HepG2 (cell line): ENCODE measurements around the gene ALMS1. TPM values are rescaled to one million over a fixed set of nuclear protein-coding genes. Genes with fewer than 3 reads are reported as not detected.

Experiments
- BCL3 ChIP-seq: sonication (generic); formaldehyde crosslinking; IDR thresholded peaks from 2 replicates; pipeline ENCODE4 v1.5.1; 2020; ENCODE audit warnings: mild to moderate bottlenecking, missing genetic modification reagents, moderate library complexity
- HOXD1 ChIP-seq: sonication (generic); formaldehyde crosslinking; IDR thresholded peaks from 2 replicates; pipeline ENCODE4 v1.5.0; 2020; ENCODE audit warnings: missing genetic modification reagents
- KDM5B ChIP-seq: sonication (generic); formaldehyde crosslinking; IDR thresholded peaks from 2 replicates; pipeline ENCODE4 v1.4.0; 2020; ENCODE audit warnings: missing genetic modification reagents, mild to moderate bottlenecking, borderline replicate concordance
- KMT2B ChIP-seq: IDR thresholded peaks from 2 replicates; pipeline ENCODE4 v1.6.1; 2016; ENCODE audit warnings: missing genetic modification reagents, missing compliant biosample characterization
- MTF1 ChIP-seq: sonication (generic); formaldehyde crosslinking; IDR thresholded peaks from 2 replicates; pipeline ENCODE4 v1.5.0; 2020; ENCODE audit warnings: missing genetic modification reagents
- NFE2L1 ChIP-seq: sonication (generic); formaldehyde crosslinking; IDR thresholded peaks from 2 replicates; pipeline ENCODE4 v1.4.0; 2020; ENCODE audit warnings: missing genetic modification reagents, mild to moderate bottlenecking, borderline replicate concordance
- PPARG ChIP-seq: conservative IDR thresholded peaks from 2 replicates; pipeline ENCODE4 v1.6.1; 2016; ENCODE audit warnings: missing biosample characterization, missing genetic modification reagents
- REST ChIP-seq, 2 experiments: IDR thresholded peaks; 2 replicates each; pipeline ENCODE4 v1.6.1; 2011 to 2012; ENCODE audit warnings: low read length in 2 of 2, borderline replicate concordance in 1 of 2, low read depth in 1 of 2, mild to moderate bottlenecking in 1 of 2, moderate library complexity in 1 of 2
- SETDB1 ChIP-seq: sonication (generic); formaldehyde crosslinking; IDR thresholded peaks from 2 replicates; pipeline ENCODE4 v1.5.1; 2020; ENCODE audit warnings: missing genetic modification reagents, mild to moderate bottlenecking, borderline replicate concordance
- TAF1 ChIP-seq: sonication (generic); formaldehyde crosslinking; IDR thresholded peaks from 2 replicates; pipeline ENCODE4 v1.4.0; 2020; ENCODE audit warnings: missing genetic modification reagents
- TAF15 ChIP-seq: fragments of 200-400 bp; formaldehyde crosslinking; IDR thresholded peaks from one replicate; pipeline ENCODE4 v1.6.1; 2018; ENCODE audit warnings: mild to moderate bottlenecking, low read depth, low read length; ENCODE audit not compliant: poor library complexity, severe bottlenecking
- TEAD3 ChIP-seq: optimal IDR thresholded peaks from 2 replicates; pipeline ENCODE3; 2016; ENCODE audit warnings: borderline replicate concordance
- TGIF2 ChIP-seq: IDR thresholded peaks from 2 replicates; pipeline ENCODE4 v1.6.1; 2016; ENCODE audit warnings: control low read depth, missing compliant biosample characterization
- YY1 ChIP-seq: IDR thresholded peaks from 2 replicates; pipeline ENCODE4 v1.6.1; 2011; ENCODE audit warnings: low read length, low read depth, moderate library complexity, mild to moderate bottlenecking; ENCODE audit not compliant: insufficient read depth, insufficient replicate concordance
- ZBTB26 ChIP-seq: IDR thresholded peaks from 2 replicates; pipeline ENCODE4 v1.6.1; 2016; ENCODE audit warnings: missing compliant biosample characterization, missing genetic modification reagents, borderline replicate concordance
- ZFY ChIP-seq: sonication (generic); formaldehyde crosslinking; IDR thresholded peaks from 2 replicates; pipeline ENCODE4 v1.4.0; 2020; ENCODE audit warnings: missing genetic modification reagents
- ZNF674 ChIP-seq: sonication (generic); formaldehyde crosslinking; IDR thresholded peaks from 2 replicates; pipeline ENCODE4 v1.5.0; 2020; ENCODE audit warnings: low read depth, mild to moderate bottlenecking, missing genetic modification reagents
- ZNF761 ChIP-seq: sonication (generic); formaldehyde crosslinking; conservative IDR thresholded peaks from 2 replicates; pipeline ENCODE4 v1.4.0; 2020; ENCODE audit warnings: mild to moderate bottlenecking, missing genetic modification reagents
- ZNF816 ChIP-seq: sonication (generic); formaldehyde crosslinking; IDR thresholded peaks from 2 replicates; pipeline ENCODE4 v1.8.0; 2022; ENCODE audit warnings: missing genetic modification reagents, mild to moderate bottlenecking, borderline replicate concordance
- polyA plus RNA-seq, 8 experiments: library from polyadenylated mRNA; depleted of rRNA in 3 of 8; stranded (reverse) in 7 of 8; unstranded in 1 of 8; fragments of >200 nt; fragmentation: Illumina TruSeq in 4 of 8; extraction: Trizol in 4 of 8; gene quantifications; 2 replicates each; pipeline versions ENCODE4 v1.2.1 to v1.2.3, GENCODE V29; 2011 to 2016; ENCODE audit warnings: low read depth in 4 of 8, missing spikeins in 1 of 8, mixed read lengths in 1 of 8; ENCODE audit not compliant: insufficient read depth in 1 of 8
- total RNA-seq, 5 experiments: library from RNA; depleted of rRNA; stranded (reverse); fragments of >200 nt; fragmentation: Illumina TruSeq; extraction: Trizol; gene quantifications; 2 replicates each; pipeline ENCODE4 v1.2.3, GENCODE V29; 2016; ENCODE audit warnings: low read depth in 1 of 5
- TF ChIP-seq, protein P1 (sequence below): sonication (generic); formaldehyde crosslinking; IDR thresholded peaks from 2 replicates; pipeline ENCODE4 v1.9.0; 2021; ENCODE audit warnings: missing genetic modification reagents, mild to moderate bottlenecking, borderline replicate concordance

Gene ALMS1
- total and polyA plus RNA-seq, 2 of the 13 experiments (the other 11 are each of a cell fraction or from before 2014, with no cell fraction given), result 12.9 to 21.2 TPM

- TF ChIP-seq KMT2B (peak; percentile 85; the same call in 1 of the 2 replicates), BCL3 (CRISPR knock-in tag) (no peak), NFE2L1 (CRISPR knock-in tag) (no peak; the same call in 1 of the 2 replicates), TAF15 (peak; percentile 90), PPARG (no peak), ZNF674 (CRISPR knock-in tag) (0 out of 2 replicates have a peak, but pooled peaks have one; percentile 41), HOXD1 (no peak), REST (IDR thresholded peaks at IDR 0.05; ENCODE audit: borderline replicate concordance in 1 of 2, low read depth in 1 of 2, low read length in 2 of 2) (0 out of 4 replicates have a peak, but pooled peaks of 1 of the 2 experiments have one; percentile 4), MTF1 (0 out of 2 replicates have a peak, but pooled peaks have one; percentile 43), ZNF761 (CRISPR knock-in tag) (peak; percentile 68; the same call in 1 of the 2 replicates), TEAD3 (peak; percentile 33), ZNF816 (CRISPR knock-in tag) (no peak; the same call in 1 of the 2 replicates), ZFY (CRISPR knock-in tag) (peak; percentile 95), KDM5B (CRISPR knock-in tag) (peak; percentile 82; the same call in 1 of the 2 replicates), SETDB1 (no peak), TAF1 (CRISPR knock-in tag) (peak; percentile 73; the same call in 1 of the 2 replicates), TGIF2 (peak; percentile 64), ZBTB26 (CRISPR knock-in tag) (no peak), YY1 (peak; percentile 85)
- TF ChIP-seq, protein P1, sequence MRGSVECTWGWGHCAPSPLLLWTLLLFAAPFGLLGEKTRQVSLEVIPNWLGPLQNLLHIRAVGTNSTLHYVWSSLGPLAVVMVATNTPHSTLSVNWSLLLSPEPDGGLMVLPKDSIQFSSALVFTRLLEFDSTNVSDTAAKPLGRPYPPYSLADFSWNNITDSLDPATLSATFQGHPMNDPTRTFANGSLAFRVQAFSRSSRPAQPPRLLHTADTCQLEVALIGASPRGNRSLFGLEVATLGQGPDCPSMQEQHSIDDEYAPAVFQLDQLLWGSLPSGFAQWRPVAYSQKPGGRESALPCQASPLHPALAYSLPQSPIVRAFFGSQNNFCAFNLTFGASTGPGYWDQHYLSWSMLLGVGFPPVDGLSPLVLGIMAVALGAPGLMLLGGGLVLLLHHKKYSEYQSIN (CRISPR knock-in tag), result no peak
These were observed at the start of gene ALMS1 (continued) for GRCh38 chr2:73385504-73386341.
